ENCODE measurements around the gene MYO7B. TPM values are rescaled to one million over a fixed set of nuclear protein-coding genes. Genes with fewer than 3 reads are reported as not detected.
"Not testable (repeated sequence)": the region's sequence is repeated elsewhere in the genome, so short reads cannot be mapped to it uniquely, and the experiment has no call there.

MYO7B gene
- total and polyA plus RNA-seq, 8 donors: 0.61 to 2.4 (median 1.00) TPM

DNA sequence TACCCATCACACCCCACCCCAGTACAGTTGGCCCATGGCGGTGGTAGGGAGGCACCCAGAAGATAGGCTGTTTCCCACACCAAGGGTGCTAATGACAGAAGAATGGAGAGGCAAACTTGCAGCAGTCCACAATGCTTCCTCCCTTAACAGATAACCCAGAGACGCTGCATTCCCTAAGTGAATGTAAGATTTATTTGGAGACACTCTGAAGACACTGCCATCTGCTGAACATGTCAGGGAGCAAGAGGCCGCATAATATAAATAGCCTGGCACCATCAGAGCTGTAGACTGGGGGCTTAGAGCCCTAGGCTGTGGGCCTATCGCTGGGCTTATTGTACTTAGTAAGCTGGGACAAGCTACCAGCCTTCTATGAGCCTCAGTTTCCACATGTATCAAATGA, 7.0 kb upstream of the MYO7B start:
- no peak overlapping the region for H3K27ac ChIP-seq
- no peak for DNase-seq
- intact Hi-C loops (cut with DNase I): no loop called here

DNA sequence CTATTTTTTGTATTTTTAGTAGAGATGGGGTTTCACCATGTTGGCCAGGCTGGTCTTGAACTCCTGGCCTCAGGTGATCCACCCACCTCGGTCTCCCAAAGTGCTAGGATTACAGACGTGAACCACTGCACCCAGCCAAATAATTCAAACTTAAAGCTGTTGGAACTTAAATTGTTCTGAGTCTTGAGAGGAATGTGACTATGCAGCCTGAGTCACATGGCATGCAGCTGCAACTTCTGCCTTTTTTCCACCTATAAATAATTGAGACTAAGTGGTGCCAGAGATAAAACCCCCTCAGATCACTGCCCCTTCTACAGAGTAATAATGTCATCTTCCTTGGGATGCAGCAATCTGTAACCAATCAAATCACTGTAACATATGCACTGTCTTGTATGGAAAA, 6.1 kb upstream of the MYO7B start:
- H3K4me3 ChIP-seq; intact Hi-C loops (cut with DNase I); DNase-seq; H3K9me3 ChIP-seq; H3K27me3 ChIP-seq; H3K36me3 ChIP-seq; ATAC-seq; H3K27ac ChIP-seq: not testable (repeated sequence)
- peaks cover 0 to 16% of the 10 kb centered on the region in 2 donors for H3K4me1 ChIP-seq

More for the DNA sequence above, 7.0 kb upstream of the MYO7B start:
- H3K4me3 ChIP-seq: no peak overlapping the region
- no peaks in the 10 kb centered on the region for H3K9me3 ChIP-seq
- H3K27me3 ChIP-seq: no peaks in the 10 kb centered on the region
- H3K36me3 ChIP-seq: no peaks in the 10 kb centered on the region
- peaks cover 0 to 25% of the 10 kb centered on the region in 2 donors for H3K4me1 ChIP-seq
- no peak for ATAC-seq
- TF ChIP-seq, protein P1, sequence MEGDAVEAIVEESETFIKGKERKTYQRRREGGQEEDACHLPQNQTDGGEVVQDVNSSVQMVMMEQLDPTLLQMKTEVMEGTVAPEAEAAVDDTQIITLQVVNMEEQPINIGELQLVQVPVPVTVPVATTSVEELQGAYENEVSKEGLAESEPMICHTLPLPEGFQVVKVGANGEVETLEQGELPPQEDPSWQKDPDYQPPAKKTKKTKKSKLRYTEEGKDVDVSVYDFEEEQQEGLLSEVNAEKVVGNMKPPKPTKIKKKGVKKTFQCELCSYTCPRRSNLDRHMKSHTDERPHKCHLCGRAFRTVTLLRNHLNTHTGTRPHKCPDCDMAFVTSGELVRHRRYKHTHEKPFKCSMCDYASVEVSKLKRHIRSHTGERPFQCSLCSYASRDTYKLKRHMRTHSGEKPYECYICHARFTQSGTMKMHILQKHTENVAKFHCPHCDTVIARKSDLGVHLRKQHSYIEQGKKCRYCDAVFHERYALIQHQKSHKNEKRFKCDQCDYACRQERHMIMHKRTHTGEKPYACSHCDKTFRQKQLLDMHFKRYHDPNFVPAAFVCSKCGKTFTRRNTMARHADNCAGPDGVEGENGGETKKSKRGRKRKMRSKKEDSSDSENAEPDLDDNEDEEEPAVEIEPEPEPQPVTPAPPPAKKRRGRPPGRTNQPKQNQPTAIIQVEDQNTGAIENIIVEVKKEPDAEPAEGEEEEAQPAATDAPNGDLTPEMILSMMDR (IDR thresholded peaks at IDR 0.05): no peak

DNA sequence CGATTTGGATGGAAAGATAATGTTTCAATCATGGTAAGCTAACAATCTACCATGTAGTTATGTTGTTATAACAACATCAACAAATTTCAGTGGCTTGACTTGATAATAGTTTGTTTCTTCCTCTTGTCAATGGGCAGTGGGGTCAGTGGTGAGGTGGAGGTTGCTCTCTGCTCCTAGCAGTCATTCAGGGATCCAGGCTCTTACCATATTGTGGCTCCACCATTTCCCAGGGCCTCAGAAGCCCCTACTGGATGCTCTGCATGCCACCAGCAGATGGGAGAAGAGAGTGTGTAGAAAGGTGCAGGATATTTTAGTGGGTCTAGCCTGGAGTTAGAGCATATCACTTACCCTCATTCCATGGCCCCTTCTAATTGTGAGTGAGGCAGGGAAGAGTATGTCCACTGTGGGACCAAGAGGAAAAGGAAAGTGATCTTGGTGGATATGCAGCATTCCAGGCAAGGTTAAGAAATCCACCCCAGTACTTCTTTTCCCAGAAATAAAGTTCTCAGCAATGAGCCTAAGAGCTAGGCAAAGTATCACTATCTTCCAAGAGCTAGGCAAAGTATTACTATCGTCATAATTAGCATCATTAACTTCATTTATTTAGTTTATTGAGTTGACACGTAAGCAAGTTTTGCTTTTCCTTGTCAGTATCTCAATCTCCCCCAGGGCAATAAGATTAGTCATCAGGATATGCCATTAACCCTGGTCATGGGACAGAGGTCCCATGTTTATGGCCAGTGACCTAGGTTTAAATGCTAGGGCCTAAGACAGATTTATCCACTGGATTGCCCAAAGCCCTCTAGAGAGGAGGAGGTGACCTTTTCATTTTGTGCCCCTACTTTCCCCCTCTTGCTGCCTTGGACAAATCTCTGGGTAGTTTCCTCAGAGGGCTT, 5.0 kb upstream of the MYO7B start:
- intact Hi-C loops (cut with DNase I): no loop called here
- no peak overlapping the region for H3K27ac ChIP-seq
- peaks cover 0 to 5% of the 10 kb centered on the region in 2 donors for H3K27me3 ChIP-seq

DNA sequence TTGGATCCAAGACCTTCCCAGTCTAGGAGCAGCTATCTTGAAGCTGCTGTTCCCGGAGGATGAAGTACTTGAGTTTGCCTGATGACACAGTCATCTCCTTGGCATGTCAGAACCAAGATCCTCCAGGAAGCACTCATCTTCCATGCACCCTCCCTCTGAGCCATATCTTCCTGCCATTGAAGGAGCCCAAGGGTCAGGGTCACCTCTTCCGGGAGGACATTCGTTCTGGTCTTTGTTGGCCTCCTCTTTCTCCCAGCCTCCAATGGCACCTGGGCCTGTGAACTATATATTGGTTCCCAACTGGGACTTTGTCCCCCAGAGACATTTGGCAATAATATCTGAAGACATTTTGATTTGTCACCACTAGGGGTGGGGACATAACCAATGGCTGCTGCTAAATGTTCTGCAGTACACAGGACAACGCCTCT, 4.2 kb upstream of the MYO7B start:
- H3K9me3 ChIP-seq: no peaks in the 10 kb centered on the region
- H3K4me3 ChIP-seq: no peak overlapping the region
- no peak overlapping the region for H3K27ac ChIP-seq
- DNase-seq (no peak), ATAC-seq (no peak)
- intact Hi-C loops (cut with DNase I): no loop called here
- H3K4me1 ChIP-seq: peaks cover 0 to 6% of the 10 kb centered on the region in 2 donors
- TF ChIP-seq, protein P1 (IDR thresholded peaks at IDR 0.05): no peak
- no peaks in the 10 kb centered on the region for H3K36me3 ChIP-seq
- H3K27me3 ChIP-seq: peaks cover 0 to 10% of the 10 kb centered on the region in 2 donors

More for the DNA sequence above, 5.0 kb upstream of the MYO7B start:
- DNase-seq: no peak
- Histone ChIP-seq H3K4me3 (no peak overlapping the region), H3K4me1 (peaks cover 0 to 6% of the 10 kb centered on the region in 2 donors), H3K9me3 (no peaks in the 10 kb centered on the region), H3K36me3 (no peaks in the 10 kb centered on the region)
- ATAC-seq: no peak
- TF ChIP-seq, protein P1 (IDR thresholded peaks at IDR 0.05): no peak

DNA sequence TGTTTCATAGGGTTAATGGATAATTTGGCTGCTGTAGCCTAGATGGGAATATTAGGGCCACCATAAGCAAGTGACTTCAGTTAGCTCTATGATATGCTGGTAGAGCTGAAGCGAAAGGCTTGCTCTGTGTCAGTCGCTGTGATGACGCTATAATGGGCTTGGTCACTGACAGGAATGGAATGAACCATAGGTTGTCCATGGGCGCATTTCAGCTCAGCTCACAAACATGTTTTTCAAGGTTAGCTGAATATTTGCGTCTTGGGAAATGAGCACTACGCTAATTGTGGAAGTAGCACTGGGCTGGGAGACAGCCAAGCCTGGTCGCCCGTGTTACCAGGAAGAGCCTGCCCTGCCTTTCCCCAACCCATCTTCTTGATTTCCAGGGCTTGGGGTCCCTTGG, 3.2 kb upstream of the MYO7B start:
- ATAC-seq (no peak), DNase-seq (no peak)
- Histone ChIP-seq H3K4me3 (no peak overlapping the region), H3K4me1 (peaks cover 0 to 4% of the 10 kb centered on the region in 2 donors), H3K9me3 (no peaks in the 10 kb centered on the region), H3K27ac (no peak overlapping the region), H3K27me3 (peaks cover 0 to 10% of the 10 kb centered on the region in 2 donors), H3K36me3 (no peaks in the 10 kb centered on the region)
- TF ChIP-seq, protein P1 (IDR thresholded peaks at IDR 0.05): no peak
- intact Hi-C loops (cut with DNase I): no loop called here
